ENCODE results near the gene ADAMTS2.

DNA sequence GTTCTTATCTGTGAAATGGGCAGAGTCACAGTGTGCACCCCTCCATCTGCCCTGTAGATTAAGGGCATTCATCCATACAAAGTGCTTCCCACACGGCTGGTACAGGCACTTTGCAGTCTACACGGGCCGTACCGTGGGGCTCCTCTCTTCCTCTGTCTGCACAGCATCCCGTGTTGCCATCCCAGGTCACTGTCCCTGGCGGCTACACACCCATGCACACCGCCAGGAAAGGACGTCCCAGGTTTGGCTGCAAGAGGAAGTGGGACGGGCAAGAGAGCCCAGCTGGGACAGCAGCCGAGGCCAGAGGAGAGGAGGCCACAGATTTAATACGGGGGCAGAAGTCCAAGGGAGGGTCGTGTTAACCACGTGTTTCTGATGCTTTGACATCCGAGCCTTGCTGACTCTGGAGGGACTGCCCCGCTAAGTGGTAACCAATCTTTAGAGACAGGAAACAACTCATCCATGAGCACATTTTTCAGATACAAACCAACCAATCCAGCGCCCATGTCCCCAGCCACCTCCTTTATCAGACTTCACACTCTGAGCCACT, 165.1 kb downstream of the ADAMTS2 start:
- TF ChIP-seq POLR2A (IDR thresholded peaks at IDR 0.05; ENCODE audit: control extremely low read depth in 1 of 2, low read depth in 2 of 2, low read length in 2 of 2), result no peak
- TF ChIP-seq, protein P1, sequence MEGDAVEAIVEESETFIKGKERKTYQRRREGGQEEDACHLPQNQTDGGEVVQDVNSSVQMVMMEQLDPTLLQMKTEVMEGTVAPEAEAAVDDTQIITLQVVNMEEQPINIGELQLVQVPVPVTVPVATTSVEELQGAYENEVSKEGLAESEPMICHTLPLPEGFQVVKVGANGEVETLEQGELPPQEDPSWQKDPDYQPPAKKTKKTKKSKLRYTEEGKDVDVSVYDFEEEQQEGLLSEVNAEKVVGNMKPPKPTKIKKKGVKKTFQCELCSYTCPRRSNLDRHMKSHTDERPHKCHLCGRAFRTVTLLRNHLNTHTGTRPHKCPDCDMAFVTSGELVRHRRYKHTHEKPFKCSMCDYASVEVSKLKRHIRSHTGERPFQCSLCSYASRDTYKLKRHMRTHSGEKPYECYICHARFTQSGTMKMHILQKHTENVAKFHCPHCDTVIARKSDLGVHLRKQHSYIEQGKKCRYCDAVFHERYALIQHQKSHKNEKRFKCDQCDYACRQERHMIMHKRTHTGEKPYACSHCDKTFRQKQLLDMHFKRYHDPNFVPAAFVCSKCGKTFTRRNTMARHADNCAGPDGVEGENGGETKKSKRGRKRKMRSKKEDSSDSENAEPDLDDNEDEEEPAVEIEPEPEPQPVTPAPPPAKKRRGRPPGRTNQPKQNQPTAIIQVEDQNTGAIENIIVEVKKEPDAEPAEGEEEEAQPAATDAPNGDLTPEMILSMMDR (IDR thresholded peaks at IDR 0.05; ENCODE audit: control extremely low read depth in 1 of 3, insufficient read depth in 1 of 3, low read depth in 1 of 3, low read length in 3 of 3), result no peak
- no peak for TF ChIP-seq HDAC2 (IDR thresholded peaks at IDR 0.05; ENCODE audit: borderline replicate concordance in 1 of 2, low read depth in 2 of 2, low read length in 2 of 2)
- no peak for TF ChIP-seq JUND (IDR thresholded peaks at IDR 0.05; ENCODE audit: low read length)
- TF ChIP-seq MAFK (IDR thresholded peaks at IDR 0.05; ENCODE audit: low read depth, low read length), result no peak
- TF ChIP-seq, protein P2, sequence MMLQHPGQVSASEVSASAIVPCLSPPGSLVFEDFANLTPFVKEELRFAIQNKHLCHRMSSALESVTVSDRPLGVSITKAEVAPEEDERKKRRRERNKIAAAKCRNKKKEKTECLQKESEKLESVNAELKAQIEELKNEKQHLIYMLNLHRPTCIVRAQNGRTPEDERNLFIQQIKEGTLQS (IDR thresholded peaks at IDR 0.05; ENCODE audit: insufficient read depth, low read depth, low read length), result no peak
- no peak for TF ChIP-seq TAF1 (IDR thresholded peaks at IDR 0.05; ENCODE audit: low read depth, low read length)
